OCI-LY1 (cell line): ENCODE data around the gene RPL39L.

ENCODE experiments used
- CTCF ChIP-seq: fragments of 200-600 bp; sonication (generic), shearing (Covaris generic); IDR thresholded peaks from 2 replicates; pipeline ENCODE4 v1.5.1; 2017; ENCODE audit warnings: mild to moderate bottlenecking, antibody characterized with exemption, low read length, moderate library complexity, mixed read lengths
- EZH2 ChIP-seq: fragments of 200-600 bp; sonication (generic), shearing (Covaris generic); IDR thresholded peaks from 2 replicates; pipeline ENCODE4 v1.8.0; 2017; ENCODE audit warnings: borderline replicate concordance, mixed run types, mild to moderate bottlenecking, antibody characterized with exemption, low read length, moderate library complexity, mixed read lengths

- TF ChIP-seq CTCF (no peak), EZH2 (no peak)
These were observed 40.3 kb downstream of the RPL39L start for GRCh38 chr3:187098923-187099512.
